Aorta (tissue), 5 donors: ENCODE results near the gene NR6A1. TPM values are rescaled to one million over a fixed set of nuclear protein-coding genes. Genes with fewer than 3 reads are reported as not detected.

Experiments used
- ATAC-seq: fragments of 200-7000 bp; cut with Tn5 transposase; one replicate; pipeline ENCODE4 v1.9.1; 2022; ENCODE audit warnings: moderate library complexity; ENCODE audit not compliant: low FRiP score
- DNase-seq, 2 donors: peaks; one replicate each; pipeline ENCODE4 v3.0.0-alpha.2; 2020
- H3K27ac ChIP-seq, 2 donors: one replicate each; pipeline ENCODE4 v1.5.1; 2013; ENCODE audit warnings: low read length in 2 of 2, mild to moderate bottlenecking in 2 of 2, moderate library complexity in 2 of 2, control low read depth in 1 of 2, inconsistent platforms in 1 of 2, low read depth in 1 of 2
- H3K27me3 ChIP-seq, 2 donors: one replicate each; pipeline ENCODE4 v1.6.1; 2013; ENCODE audit warnings: control low read depth in 1 of 2, low read length in 1 of 2, mild to moderate bottlenecking in 1 of 2, moderate library complexity in 1 of 2; ENCODE audit not compliant: insufficient read depth in 2 of 2, control insufficient read depth in 1 of 2
- H3K36me3 ChIP-seq, 2 donors: one replicate each; pipeline ENCODE4 v1.6.1; 2013; ENCODE audit warnings: control low read depth in 1 of 2, low read length in 1 of 2, mild to moderate bottlenecking in 1 of 2; ENCODE audit not compliant: insufficient read depth in 2 of 2, control insufficient read depth in 1 of 2
- H3K4me1 ChIP-seq, 2 donors: one replicate each; pipeline ENCODE4 v1.6.1; 2013; ENCODE audit warnings: low read length in 2 of 2, control low read depth in 1 of 2, mild to moderate bottlenecking in 1 of 2, moderate library complexity in 1 of 2; ENCODE audit not compliant: insufficient read depth in 2 of 2, control insufficient read depth in 1 of 2
- H3K4me3 ChIP-seq, 2 donors: one replicate each; pipeline ENCODE4 v1.5.1; 2013; ENCODE audit warnings: low read length in 2 of 2, control low read depth in 1 of 2, mild to moderate bottlenecking in 1 of 2
- H3K9me3 ChIP-seq: one replicate; pipeline ENCODE4 v1.6.1; 2013; ENCODE audit warnings: mild to moderate bottlenecking, low read length; ENCODE audit not compliant: control insufficient read depth
- WGBS, 2 donors: extraction: QIAGEN DNeasy Blood & Tissue Kit; methylation state at CpG; one replicate each; pipeline ENCODE4 v1.1.7; 2013; 5-methylcytosine and 5-hydroxymethylcytosine counted together
- intact Hi-C, 2 donors: fragments of 100-400 bp; cut with DNase I; formaldehyde crosslinking; loops; one replicate each; pipeline versions ENCODE4 v1.14.2 to v1.15.0; 2022
- polyA plus RNA-seq, 2 donors: library from polyadenylated mRNA; stranded (reverse); fragments of 200-250 nt; gene quantifications; one replicate each; pipeline ENCODE4 v1.2.3, GENCODE V29; 2013
- total RNA-seq, 2 donors: library from RNA; stranded (reverse); fragmentation: NEBNext Ultra II Directional; extraction: Animal tissue kit (Norgen Biotek cat#: 25700); gene quantifications; one replicate each; pipeline ENCODE4 v1.2.1, GENCODE V29; 2021
- donor health status: healthy with polysubstance abuse.
- donor health status: Bipolar disorder and iron deficiency.
- donor health status: DM: no; HTN: no; CAD: no.
- donor health status: DM: no; HTN: no; CAD: no.
- donor health status: DM: yes; HTN: yes; CAD: no.

Gene NR6A1
- total and polyA plus RNA-seq, 4 donors, result 0.26 to 1.6 (median 0.46) TPM

DNA sequence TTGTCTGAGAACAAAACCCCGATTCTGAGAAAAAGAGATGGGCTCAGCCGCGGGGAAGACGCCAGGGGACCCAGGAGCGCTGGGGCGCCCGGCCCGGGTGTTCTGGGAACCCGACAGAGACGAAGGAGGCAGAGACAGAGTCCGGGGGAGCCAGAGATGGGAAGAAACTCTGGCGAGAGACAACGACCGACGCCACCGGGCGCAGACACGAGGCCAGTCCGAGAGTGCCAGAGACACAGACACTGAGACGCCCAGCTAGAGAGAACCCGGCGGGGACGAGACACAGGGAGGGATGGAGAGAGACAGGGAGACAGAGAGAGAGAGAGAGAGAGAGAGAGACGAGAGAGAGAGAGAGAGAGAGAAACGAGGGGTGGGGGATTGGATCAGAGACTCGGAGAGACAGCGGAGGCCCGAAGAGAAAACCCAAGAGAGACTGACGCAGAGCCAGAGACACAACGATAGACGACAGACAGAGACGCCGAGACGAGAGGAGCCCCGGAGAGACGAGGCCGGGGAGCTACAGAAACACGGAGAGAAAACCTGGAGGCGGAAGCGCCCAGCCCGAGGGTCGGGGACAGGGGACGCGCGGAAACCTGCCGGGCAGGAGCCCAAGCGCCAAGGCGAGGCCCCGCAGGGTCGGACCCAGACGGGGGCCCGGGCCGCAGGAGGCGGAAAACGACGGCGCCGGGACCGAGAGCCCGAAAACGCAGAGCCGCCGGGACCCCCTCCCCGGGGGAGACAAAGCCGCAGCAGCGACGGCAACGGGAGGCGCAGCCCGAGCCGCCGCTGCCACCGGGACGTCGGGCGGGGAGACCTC, 267.2 kb downstream of the NR6A1 start:
- Histone ChIP-seq H3K36me3 (no peaks in the 10 kb centered on the region), H3K9me3 (no peaks in the 10 kb centered on the region), H3K4me3 (no peak overlapping the region), H3K4me1 (no peaks in the 10 kb centered on the region), H3K27ac (no peak overlapping the region), H3K27me3 (no peaks in the 10 kb centered on the region)
- ATAC-seq (no peak), DNase-seq (peak in 1 of 2 donors; percentile 74)
- intact Hi-C loops, result no loop called here
- 3 to 4% methylated on average over 63 to 76 of the region's 76 CpGs for WGBS, 2 donors

DNA sequence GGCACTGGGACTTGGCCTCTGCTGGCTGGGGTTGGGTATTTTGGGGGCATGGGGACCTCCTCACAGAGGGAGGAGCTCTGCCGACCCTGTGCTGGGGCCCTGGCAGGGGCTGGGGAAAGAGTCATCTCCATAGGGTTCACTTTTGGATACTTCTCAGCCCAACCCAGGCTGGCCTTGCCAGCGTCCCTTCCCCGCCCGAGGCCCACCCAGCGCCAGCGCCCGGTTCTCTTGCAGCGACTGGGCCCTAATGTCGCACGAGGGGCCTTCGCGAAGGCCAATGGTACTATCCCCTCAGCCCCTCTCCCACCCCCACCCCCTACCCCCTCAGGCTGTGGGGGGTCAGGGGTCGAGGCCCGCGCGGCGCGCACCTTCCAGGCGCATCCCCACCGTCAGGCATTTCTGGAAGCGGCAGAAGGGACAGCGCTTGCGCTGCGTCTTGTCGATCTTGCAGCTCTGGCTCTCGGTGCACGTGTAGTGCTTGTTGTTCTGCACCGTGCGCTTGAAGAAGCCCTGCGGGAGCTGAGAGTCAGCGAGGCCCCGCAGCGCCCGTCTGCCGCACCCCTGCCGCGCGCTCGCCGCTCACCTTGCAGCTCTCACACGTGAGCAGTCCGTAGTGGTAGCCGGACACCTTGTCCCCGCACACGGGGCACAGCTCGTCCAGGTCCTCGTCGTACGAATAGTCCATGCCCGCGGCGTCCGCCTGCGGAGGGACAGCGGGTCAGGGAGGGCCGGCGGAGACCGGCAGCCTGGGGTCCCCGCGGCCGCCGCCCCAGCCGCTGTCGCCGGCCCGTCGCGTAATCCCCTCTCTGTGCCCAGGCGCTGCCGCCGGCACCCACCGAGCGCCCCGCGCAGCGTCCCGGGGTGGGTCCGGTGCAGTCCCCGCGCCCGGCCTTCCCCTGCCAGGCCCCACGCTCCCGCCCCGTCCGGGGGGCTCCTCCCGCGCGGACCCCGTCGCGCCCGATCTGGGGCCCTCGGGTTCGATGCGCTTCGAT, 268.1 kb downstream of the NR6A1 start:
- WGBS, 2 donors, result 9 to 12% methylated on average over 76 to 96 of the region's 96 CpGs
- no peak for ATAC-seq
- peak in 1 of 2 donors; percentile 65 for DNase-seq
- no peaks in the 10 kb centered on the region for H3K4me1 ChIP-seq
- intact Hi-C loops, result no loop called here
- H3K36me3 ChIP-seq, result no peaks in the 10 kb centered on the region
- H3K27me3 ChIP-seq, result no peaks in the 10 kb centered on the region
- H3K9me3 ChIP-seq, result no peaks in the 10 kb centered on the region
- no peak overlapping the region for H3K4me3 ChIP-seq
- H3K27ac ChIP-seq, result no peak overlapping the region

DNA sequence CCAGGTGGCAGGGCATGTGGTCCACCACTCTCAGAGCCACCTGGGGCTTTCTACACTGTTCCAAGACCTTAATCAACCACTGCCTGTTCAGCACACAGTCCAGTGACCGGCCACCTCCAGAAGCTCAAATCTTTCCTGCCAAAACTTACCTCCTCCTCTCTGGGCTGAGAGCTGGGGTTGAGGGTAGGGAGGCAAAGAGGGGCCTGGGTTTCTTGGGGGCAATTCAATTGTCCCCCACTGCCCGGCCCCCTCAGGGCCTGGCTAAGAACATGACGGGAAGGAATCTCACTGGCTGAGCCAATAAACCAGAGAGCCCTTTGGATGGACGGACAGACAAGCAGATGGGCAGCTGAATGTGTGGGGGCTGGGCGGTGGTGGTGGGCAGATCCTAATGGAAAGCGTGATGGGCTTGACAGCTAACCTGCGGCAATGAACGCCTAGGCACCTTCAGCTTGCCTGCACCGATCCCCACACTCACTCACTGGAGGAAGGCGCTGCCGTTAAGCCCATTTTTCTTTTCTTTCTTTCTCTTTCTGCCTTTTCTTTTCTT, 269.3 kb downstream of the NR6A1 start:
- Histone ChIP-seq H3K27ac (no peak overlapping the region), H3K9me3 (no peaks in the 10 kb centered on the region), H3K27me3 (no peaks in the 10 kb centered on the region), H3K4me1 (no peaks in the 10 kb centered on the region), H3K36me3 (no peaks in the 10 kb centered on the region), H3K4me3 (no peak overlapping the region)
- no peak for ATAC-seq
- DNase-seq, result peak in 1 of 2 donors; percentile 42
- 51 to 54% methylated on average over 11 of the region's 11 CpGs for whole genome bisulfite sequencing, 2 donors
- intact Hi-C loops, result no loop called here

DNA sequence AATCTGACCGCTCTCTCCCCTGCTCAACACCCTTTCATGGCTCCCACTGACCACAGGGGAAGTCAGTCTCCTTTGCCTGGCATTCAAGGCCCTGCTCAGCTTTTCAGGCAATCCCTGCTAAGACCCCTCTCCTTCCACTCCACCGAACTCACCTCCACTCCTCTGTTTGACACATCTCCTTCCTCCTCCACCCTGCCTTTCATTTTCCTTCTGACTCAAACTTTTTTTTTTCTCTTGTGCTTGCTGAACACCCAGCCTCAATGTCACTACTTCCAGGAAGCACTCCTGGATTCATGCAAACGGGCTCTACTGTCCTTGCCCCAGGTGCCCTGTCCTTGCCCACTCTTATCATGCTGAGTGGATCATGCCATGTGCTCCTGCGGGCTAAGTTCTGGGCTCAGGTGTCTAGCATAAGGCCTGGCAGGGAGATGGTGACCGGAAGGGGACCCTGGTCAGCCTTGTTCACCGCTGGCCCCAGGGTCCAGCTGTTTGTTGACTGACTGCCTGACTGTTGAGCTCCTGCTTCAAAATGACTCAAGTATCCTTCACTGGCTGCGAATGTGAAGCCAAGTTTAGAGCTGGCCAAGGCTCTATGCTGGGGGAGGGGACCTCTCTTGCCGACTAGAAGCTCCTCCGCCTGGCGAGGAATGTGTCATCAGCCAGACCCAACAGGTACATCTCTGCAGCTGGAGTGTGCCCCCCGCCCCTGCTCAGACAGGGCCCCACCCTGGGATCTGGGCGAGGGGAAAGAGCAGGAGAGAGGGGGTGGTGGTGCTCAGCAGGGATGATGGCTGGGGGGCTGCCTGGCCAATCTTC, 270.1 kb downstream of the NR6A1 start:
- no peak for ATAC-seq
- intact Hi-C loops, result no loop called here
- H3K27me3 ChIP-seq, result no peaks in the 10 kb centered on the region

DNA sequence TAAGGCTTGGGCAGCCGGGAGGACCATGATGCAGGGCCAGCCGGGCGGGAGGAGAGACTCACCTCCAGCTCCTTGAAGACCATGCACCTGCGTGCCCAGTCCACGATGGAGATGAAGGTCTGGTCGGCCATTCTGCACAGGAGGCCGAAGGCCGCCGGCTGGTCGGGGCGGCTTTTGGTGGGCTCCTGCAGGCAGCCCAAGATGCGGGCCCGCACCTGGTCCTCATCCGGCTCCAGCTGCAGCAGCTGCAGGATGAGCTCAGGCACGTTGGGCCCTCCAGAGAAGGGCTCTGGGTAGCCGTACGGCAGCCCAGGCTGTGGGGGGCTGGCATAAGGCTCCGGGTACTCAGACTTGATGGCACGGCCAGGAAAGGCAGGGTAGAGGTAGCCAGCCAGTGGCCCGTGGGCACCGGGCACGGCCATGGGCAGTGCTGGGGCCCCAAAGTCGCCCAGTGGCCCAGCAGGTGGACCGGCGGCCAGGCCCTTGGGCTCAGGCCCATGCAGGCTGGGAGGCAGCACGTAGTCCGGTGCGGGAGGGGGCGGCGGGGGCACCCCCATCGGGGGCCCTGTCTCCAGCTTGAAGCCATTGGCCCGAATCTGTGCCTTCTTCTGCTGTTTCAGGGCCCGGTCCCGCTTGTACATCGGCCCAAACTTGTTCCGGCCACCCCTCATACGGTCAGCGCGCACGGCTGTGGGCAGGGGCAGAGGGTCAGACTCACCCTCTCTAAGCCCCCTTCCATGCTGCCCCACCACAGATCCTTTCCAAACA, 270.9 kb downstream of the NR6A1 start:
- ATAC-seq (no peak), DNase-seq (no peak)
- Histone ChIP-seq H3K4me3 (no peak overlapping the region), H3K27ac (no peak overlapping the region), H3K4me1 (no peaks in the 10 kb centered on the region), H3K36me3 (no peaks in the 10 kb centered on the region), H3K9me3 (no peaks in the 10 kb centered on the region), H3K27me3 (no peaks in the 10 kb centered on the region)
- intact Hi-C loops, result no loop called here
- WGBS, 2 donors, result 90 to 91% methylated on average over 36 to 40 of the region's 40 CpGs

More for the DNA sequence above, 270.1 kb downstream of the NR6A1 start:
- Histone ChIP-seq H3K27ac (no peak overlapping the region), H3K36me3 (no peaks in the 10 kb centered on the region), H3K9me3 (no peaks in the 10 kb centered on the region), H3K4me3 (no peak overlapping the region), H3K4me1 (no peaks in the 10 kb centered on the region)
- DNase-seq, result peak in 1 of 2 donors; percentile 43
- WGBS, 2 donors, result 56 to 64% methylated on average over 12 of the region's 12 CpGs

DNA sequence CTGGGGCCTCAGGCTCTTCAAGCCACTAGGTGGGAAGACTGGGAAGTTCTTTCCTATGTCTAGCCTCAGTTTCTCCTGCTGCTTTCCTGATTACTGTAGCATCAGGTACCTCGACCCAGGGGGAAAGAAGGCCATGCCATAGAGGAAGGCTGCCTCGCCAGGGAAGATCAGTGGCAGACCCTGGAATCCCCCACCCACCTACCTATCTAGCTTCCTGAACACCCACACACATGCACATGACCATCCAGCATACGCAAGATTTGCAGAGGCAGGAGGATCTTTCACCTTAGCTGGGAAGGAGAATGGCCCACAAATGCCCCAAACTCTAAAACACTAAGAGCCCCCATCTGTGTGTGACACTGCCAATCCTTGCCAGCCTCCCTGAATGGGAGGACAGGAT, 271.9 kb downstream of the NR6A1 start:
- Histone ChIP-seq H3K27me3 (no peaks in the 10 kb centered on the region), H3K4me1 (no peaks in the 10 kb centered on the region), H3K9me3 (no peaks in the 10 kb centered on the region), H3K4me3 (no peak overlapping the region), H3K36me3 (no peaks in the 10 kb centered on the region), H3K27ac (no peak overlapping the region)
- DNase-seq, result no peak
- ATAC-seq, result no peak
- intact Hi-C loops, result no loop called here
- 80 to 92% methylated on average over 3 of the region's 3 CpGs for WGBS, 2 donors

DNA sequence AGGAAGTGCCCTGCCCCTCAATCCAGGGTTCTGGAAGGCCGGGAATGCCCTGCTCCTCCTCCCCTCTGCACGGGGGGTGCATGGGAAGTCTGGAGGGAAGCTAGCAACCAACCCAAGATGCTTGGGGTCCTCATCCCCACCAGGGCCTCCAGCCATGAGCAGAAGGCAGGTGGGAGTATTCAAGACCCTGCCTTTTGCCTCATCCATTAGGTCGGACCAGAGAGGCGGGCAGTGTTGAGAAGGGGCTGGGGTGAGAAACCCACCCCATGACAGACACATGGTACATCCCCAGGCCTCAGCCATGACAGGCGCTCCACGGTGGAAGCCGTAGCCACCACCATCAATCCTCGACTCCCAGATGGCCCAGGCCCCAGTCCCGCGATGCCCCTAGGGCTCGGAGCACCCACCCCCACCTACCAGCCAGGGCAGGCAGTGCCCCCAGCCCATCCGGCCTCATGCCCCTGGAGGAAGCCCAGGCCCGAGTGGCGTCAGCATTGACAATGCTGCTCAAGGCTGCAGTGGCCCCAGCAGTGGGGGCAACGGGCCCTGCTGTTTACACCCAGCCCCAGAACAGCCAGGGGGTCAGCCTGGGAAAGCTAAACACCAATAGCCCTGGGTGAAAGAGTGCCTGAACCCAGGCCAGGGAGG, 272.5 kb downstream of the NR6A1 start:
- Histone ChIP-seq H3K36me3 (no peaks in the 10 kb centered on the region), H3K4me1 (no peaks in the 10 kb centered on the region), H3K4me3 (no peak overlapping the region), H3K27me3 (no peaks in the 10 kb centered on the region), H3K9me3 (no peaks in the 10 kb centered on the region), H3K27ac (no peak overlapping the region)
- DNase-seq (no peak), ATAC-seq (no peak)
- WGBS, 2 donors, result 70 to 74% methylated on average over 15 of the region's 15 CpGs
- intact Hi-C loops, result no loop called here
